AG04449 (cell line): ENCODE results near the gene SERTAD4.

ENCODE experiments used
- CTCF ChIA-PET: fragments of 350-600 bp; formaldehyde crosslinking; extraction: SDS; loops from one replicate; lab custom pipeline; 2021; ENCODE audit warnings: antibody characterized with exemption; lab: Yijun Ruan, JAX
- POLR2A ChIA-PET: fragments of 400-600, 350-600 bp; formaldehyde crosslinking; extraction: SDS; loops from one replicate; lab custom pipeline; 2020; ENCODE audit warnings: antibody characterized with exemption, inconsistent platforms; lab: Yijun Ruan, JAX
- DNase-seq: peaks from one replicate; pipeline ENCODE4 v3.0.0-alpha.2; 2010; ENCODE audit warnings: low read depth, low spot score
- H3K4me3 ChIP-seq: 2 replicates; pipeline ENCODE4 v1.5.1; 2011; ENCODE audit warnings: low read depth, mild to moderate bottlenecking, control low read depth, low read length
- TF ChIP-seq, protein P1 (sequence below): IDR thresholded peaks from one replicate; pipeline ENCODE4 v1.5.1; 2011; ENCODE audit warnings: mild to moderate bottlenecking, moderate library complexity, low read length, control low read depth, inconsistent platforms; ENCODE audit not compliant: insufficient read depth; ENCODE audit errors: missing control alignments

Gene SERTAD4

GRCh38 chr1:210252621-210253051 lies 20.0 kb downstream of the SERTAD4 start:
- ChIA-PET POLR2A (no interaction called here), CTCF (no interaction called here)
- no peak for DNase-seq
- TF ChIP-seq, protein P1, sequence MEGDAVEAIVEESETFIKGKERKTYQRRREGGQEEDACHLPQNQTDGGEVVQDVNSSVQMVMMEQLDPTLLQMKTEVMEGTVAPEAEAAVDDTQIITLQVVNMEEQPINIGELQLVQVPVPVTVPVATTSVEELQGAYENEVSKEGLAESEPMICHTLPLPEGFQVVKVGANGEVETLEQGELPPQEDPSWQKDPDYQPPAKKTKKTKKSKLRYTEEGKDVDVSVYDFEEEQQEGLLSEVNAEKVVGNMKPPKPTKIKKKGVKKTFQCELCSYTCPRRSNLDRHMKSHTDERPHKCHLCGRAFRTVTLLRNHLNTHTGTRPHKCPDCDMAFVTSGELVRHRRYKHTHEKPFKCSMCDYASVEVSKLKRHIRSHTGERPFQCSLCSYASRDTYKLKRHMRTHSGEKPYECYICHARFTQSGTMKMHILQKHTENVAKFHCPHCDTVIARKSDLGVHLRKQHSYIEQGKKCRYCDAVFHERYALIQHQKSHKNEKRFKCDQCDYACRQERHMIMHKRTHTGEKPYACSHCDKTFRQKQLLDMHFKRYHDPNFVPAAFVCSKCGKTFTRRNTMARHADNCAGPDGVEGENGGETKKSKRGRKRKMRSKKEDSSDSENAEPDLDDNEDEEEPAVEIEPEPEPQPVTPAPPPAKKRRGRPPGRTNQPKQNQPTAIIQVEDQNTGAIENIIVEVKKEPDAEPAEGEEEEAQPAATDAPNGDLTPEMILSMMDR: no peak
- no peak overlapping the region for H3K4me3 ChIP-seq

GRCh38 chr1:210254298-210254697 lies 21.7 kb downstream of the SERTAD4 start:
- TF ChIP-seq, protein P1: no peak
- POLR2A ChIA-PET: no interaction called here

DNA sequence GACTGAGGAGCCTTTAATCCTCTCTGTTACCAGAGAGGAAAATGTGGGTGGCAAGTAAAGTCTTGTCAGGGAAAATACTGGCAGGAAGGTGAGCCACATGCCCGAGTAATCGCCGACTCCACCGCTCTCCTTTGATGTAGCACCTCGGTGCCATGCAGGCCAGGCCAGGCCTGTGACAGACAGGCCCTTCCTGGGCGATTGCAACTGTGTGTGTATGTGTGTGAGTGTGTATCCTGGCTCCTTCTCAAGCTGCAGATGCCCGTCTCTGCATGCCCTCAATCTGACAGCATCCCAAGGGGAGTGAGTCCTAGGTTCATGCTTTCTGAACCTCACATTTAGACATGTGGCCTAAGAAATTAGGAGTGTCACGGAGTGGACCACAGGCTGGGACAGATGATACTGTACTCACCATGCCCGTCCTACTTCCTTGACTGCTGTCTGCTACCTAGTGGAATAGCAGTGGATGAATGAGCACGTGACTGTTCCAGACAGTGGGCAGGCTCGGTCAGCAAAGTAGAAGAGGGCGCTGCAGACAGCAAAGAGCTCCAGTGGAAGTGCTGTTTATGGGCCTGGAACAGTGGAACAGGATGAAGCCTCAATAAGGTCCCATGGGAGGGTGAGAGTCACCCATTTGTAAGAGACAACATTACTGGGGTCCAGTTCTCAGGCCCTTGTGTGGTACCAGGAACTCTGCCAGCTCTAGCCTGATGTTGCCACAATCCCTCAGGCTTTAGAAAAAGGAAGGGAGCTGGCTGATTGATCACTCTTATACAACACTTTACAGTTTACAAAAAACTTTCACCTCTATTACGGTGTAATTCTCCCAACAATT lies 25.3 kb downstream of the SERTAD4 start:
- no peak for DNase-seq
- CTCF ChIA-PET: interaction anchor here (0.9 to 1.3 kb wide), 3 partner anchors 10 to 20 kb away, joined by 3 to 4 read pairs (median 3); no protein-coding TSS in a partner anchor
- TF ChIP-seq, protein P1: no peak
- POLR2A ChIA-PET: no interaction called here
- no peak overlapping the region for H3K4me3 ChIP-seq

More at GRCh38 chr1:210254298-210254697, 21.7 kb downstream of the SERTAD4 start:
- CTCF ChIA-PET: interaction anchor here (0.7 kb wide), 1 partner anchor 11 kb away, joined by 4 read pairs; no protein-coding TSS in a partner anchor
- no peak overlapping the region for H3K4me3 ChIP-seq
- DNase-seq: no peak

- no peak for DNase-seq
- TF ChIP-seq, protein P1: no peak
- H3K4me3 ChIP-seq: no peak overlapping the region
- ChIA-PET CTCF (interaction anchor here (0.6 to 1.6 kb wide), 5 partner anchors 9 to 52 kb away, joined by 3 to 6 read pairs (median 4); no protein-coding TSS in a partner anchor), POLR2A (no interaction called here)
These were observed 27.0 kb downstream of the SERTAD4 start for GRCh38 chr1:210259561-210259960.

DNA sequence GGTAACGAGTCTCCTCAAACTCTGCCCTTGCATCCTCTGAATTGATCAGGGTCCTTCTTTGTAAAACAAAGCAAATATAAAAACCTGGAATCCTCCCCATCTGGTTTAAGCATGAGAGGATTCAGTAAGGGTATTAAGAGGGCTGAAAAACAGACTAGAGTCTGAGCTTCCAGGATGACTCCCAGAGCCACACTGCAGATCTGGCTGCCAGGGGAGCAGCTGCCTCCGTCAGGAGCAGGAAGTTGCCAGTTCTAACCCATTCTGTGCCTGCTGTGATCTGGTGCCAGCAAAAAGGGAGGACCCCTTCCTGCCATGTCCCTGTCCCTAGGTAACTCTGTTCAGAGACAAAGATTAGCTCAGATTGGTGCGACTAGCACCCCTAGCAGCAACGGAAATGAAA lies 27.5 kb downstream of the SERTAD4 start:
- DNase-seq: no peak
- H3K4me3 ChIP-seq: no peak overlapping the region
- ChIA-PET POLR2A (no interaction called here), CTCF (interaction anchor here (0.6 to 1.6 kb wide), 5 partner anchors 10 to 52 kb away, joined by 3 to 6 read pairs (median 4); no protein-coding TSS in a partner anchor)
- TF ChIP-seq, protein P1: no peak

- no peak for DNase-seq
- TF ChIP-seq, protein P1: no peak
- H3K4me3 ChIP-seq: no peak overlapping the region
- CTCF ChIA-PET: interaction anchor here (0.7 to 1.6 kb wide), 4 partner anchors 9 to 119 kb away, joined by 3 to 5 read pairs (median 4); no protein-coding TSS in a partner anchor
- POLR2A ChIA-PET: interaction anchor here (0.6 to 1.4 kb wide), 4 partner anchors 22 to 325 kb away, joined by 4 to 7 read pairs (median 4); partner anchors contain the start of gene SYT14
These were observed 29.7 kb downstream of the SERTAD4 start for GRCh38 chr1:210262167-210262896.
